HG03095 (cell line): ENCODE measurements around the gene ENO3.

Experiments
- ATAC-seq: cut with Tn5 transposase; IDR thresholded peaks from one replicate; pipeline ENCODE4 v1.9.1; 2021; ENCODE audit warnings: moderate library complexity; ENCODE audit not compliant: unreplicated experiment

ENO3 gene

GRCh38 chr17:4936436-4936835 is 14.5 kb upstream of the ENO3 start:
- ATAC-seq, result no peak

GRCh38 chr17:4937553-4937952 is 13.4 kb upstream of the ENO3 start:
- no peak for ATAC-seq

- no peak for ATAC-seq
Observed at GRCh38 chr17:4938069-4938491, 12.8 kb upstream of the ENO3 start.

- ATAC-seq, result no peak
Observed at GRCh38 chr17:4938688-4939545, 12.0 kb upstream of the ENO3 start.

- ATAC-seq, result no peak
Observed at GRCh38 chr17:4939546-4939795, 11.4 kb upstream of the ENO3 start.

- peak; percentile 67 for ATAC-seq
Observed at GRCh38 chr17:4939796-4940554, 10.9 kb upstream of the ENO3 start, which contains the start of the genes RNF167 and SLC25A11. TSS of gene RNF167 (plus strand) at chr17:4940268. CDS start at chr17:4940910, 642 bp downstream. TSS of gene SLC25A11 (minus strand) at chr17:4940046. CDS start at chr17:4939910, 136 bp downstream.

GRCh38 chr17:4940555-4941318 is 10.2 kb upstream of the ENO3 start:
- peak; percentile 5 for ATAC-seq

- no peak for ATAC-seq
Observed at GRCh38 chr17:4941319-4941610, 9.7 kb upstream of the ENO3 start.

- ATAC-seq, result no peak
Observed at GRCh38 chr17:4942760-4943508, 8.0 kb upstream of the ENO3 start.

GRCh38 chr17:4944163-4944553 is 6.8 kb upstream of the ENO3 start:
- no peak for ATAC-seq

GRCh38 chr17:4944554-4945175 is 6.3 kb upstream of the ENO3 start:
- no peak for ATAC-seq

GRCh38 chr17:4945176-4945943 is 5.6 kb upstream of the ENO3 start:
- ATAC-seq, result peak; percentile 32

- no peak for ATAC-seq
Observed at GRCh38 chr17:4945944-4946280, 5.0 kb upstream of the ENO3 start.

GRCh38 chr17:4946312-4946976 is 4.5 kb upstream of the ENO3 start:
- ATAC-seq, result no peak

- ATAC-seq, result no peak
Observed at GRCh38 chr17:4947010-4947410, 3.9 kb upstream of the ENO3 start.

GRCh38 chr17:4947411-4948165 is 3.3 kb upstream of the ENO3 start:
- ATAC-seq, result no peak

- peak; percentile 14 for ATAC-seq
Observed at GRCh38 chr17:4948166-4948930, 2.6 kb upstream of the ENO3 start, which contains the start of gene PFN1. TSS of gene PFN1 (minus strand) at chr17:4948530. CDS start at chr17:4948394, 136 bp downstream.

GRCh38 chr17:4948931-4949320 is 2.0 kb upstream of the ENO3 start:
- peak; percentile 32 for ATAC-seq
